Fibroblast of lung (primary cell): ENCODE measurements around the gene OR7A5. TPM values are rescaled to one million over a fixed set of nuclear protein-coding genes. Genes with fewer than 3 reads are reported as not detected.
"Not testable (repeated sequence)": the region's sequence is repeated elsewhere in the genome, so short reads cannot be mapped to it uniquely, and the experiment has no call there.

Experiments
- DNase-seq, 2 donors: peaks; one replicate each; pipeline versions ENCODE4 v3.0.0 to v3.0.0-alpha.2; 2010; ENCODE audit warnings: low read depth in 2 of 2
- H2AFZ ChIP-seq: 2 replicates; pipeline ENCODE4 v1.5.1; 2012; ENCODE audit warnings: low read length, control low read depth, inconsistent platforms
- H3K27ac ChIP-seq: 2 replicates; pipeline ENCODE4 v1.5.1; 2011; ENCODE audit warnings: low read length, control low read depth; ENCODE audit not compliant: insufficient read depth
- H3K27me3 ChIP-seq: 2 replicates; pipeline ENCODE4 v1.5.1; 2011; ENCODE audit warnings: mild to moderate bottlenecking, low read length; ENCODE audit not compliant: control insufficient read depth, insufficient read depth
- H3K36me3 ChIP-seq: 2 replicates; pipeline ENCODE4 v1.5.1; 2011; ENCODE audit warnings: low read length; ENCODE audit not compliant: control insufficient read depth, insufficient read depth
- H3K4me1 ChIP-seq: 2 replicates; pipeline ENCODE4 v1.5.1; 2011; ENCODE audit warnings: low read length; ENCODE audit not compliant: control insufficient read depth, insufficient read depth; ENCODE audit errors: extremely low read depth
- H3K4me2 ChIP-seq: 2 replicates; pipeline ENCODE4 v1.5.1; 2011; ENCODE audit warnings: low read length, control low read depth; ENCODE audit not compliant: insufficient read depth; ENCODE audit errors: extremely low read depth
- H3K4me3 ChIP-seq, 4 experiments: fragments of 200-600 bp in 1 of 4; sonication (generic) in 1 of 4; replicated peaks in 1 of 4; 2 replicates each; pipeline ENCODE4 v1.5.1; 2011 to 2016; ENCODE audit warnings: low read length in 4 of 4, low read depth in 3 of 4, mild to moderate bottlenecking in 3 of 4, control low read depth in 2 of 4, inconsistent platforms in 1 of 4, mixed read lengths in 1 of 4; ENCODE audit not compliant: insufficient read depth in 1 of 4; ENCODE audit errors: control extremely low read depth in 1 of 4
- H3K79me2 ChIP-seq: 2 replicates; pipeline ENCODE4 v1.5.1; 2012; ENCODE audit warnings: mild to moderate bottlenecking, low read length, inconsistent platforms; ENCODE audit not compliant: control insufficient read depth, insufficient read depth
- H3K9ac ChIP-seq: 2 replicates; pipeline ENCODE4 v1.5.1; 2011; ENCODE audit warnings: mild to moderate bottlenecking, low read length, control low read depth; ENCODE audit not compliant: insufficient read depth
- H3K9me3 ChIP-seq: 2 replicates; pipeline ENCODE4 v1.5.1; 2012; ENCODE audit warnings: low read depth, low read length; ENCODE audit not compliant: control insufficient read depth, insufficient read depth
- H4K20me1 ChIP-seq: 2 replicates; pipeline ENCODE4 v1.5.1; 2011; ENCODE audit warnings: low read length; ENCODE audit not compliant: control insufficient read depth, insufficient read depth; ENCODE audit errors: extremely low read depth
- EZH2 ChIP-seq: IDR thresholded peaks from 2 replicates; pipeline ENCODE4 v1.5.1; 2012; ENCODE audit warnings: low read length, control low read depth, mild to moderate bottlenecking; ENCODE audit errors: missing control alignments
- polyA plus RNA-seq, 2 donors: library from polyadenylated mRNA; depleted of rRNA in 1 of 2; stranded (reverse) in 1 of 2; unstranded in 1 of 2; fragments of >200 nt; gene quantifications; 2 replicates each; pipeline ENCODE4 v1.2.1, GENCODE V29; 2011 to 2012; ENCODE audit warnings: missing spikeins in 1 of 2
- total RNA-seq: library from RNA; depleted of rRNA; stranded (reverse); fragments of >200 nt; gene quantifications from 2 replicates; pipeline ENCODE4 v1.2.1, GENCODE V29; 2014
- TF ChIP-seq, protein P1 (sequence below), 2 donors: IDR thresholded peaks in 1 of 2; conservative IDR thresholded peaks in 1 of 2; 1 replicate in 1 of 2; 2 replicates in 1 of 2; pipeline ENCODE4 v1.5.1; 2011 to 2012; ENCODE audit warnings: low read length in 2 of 2, control low read depth in 1 of 2, inconsistent platforms in 1 of 2, low read depth in 1 of 2, mild to moderate bottlenecking in 1 of 2

The OR7A5 gene
- total and polyA plus RNA-seq, 2 donors (not counting 1 experiment from before 2014, with no cell fraction given): not detected

DNA sequence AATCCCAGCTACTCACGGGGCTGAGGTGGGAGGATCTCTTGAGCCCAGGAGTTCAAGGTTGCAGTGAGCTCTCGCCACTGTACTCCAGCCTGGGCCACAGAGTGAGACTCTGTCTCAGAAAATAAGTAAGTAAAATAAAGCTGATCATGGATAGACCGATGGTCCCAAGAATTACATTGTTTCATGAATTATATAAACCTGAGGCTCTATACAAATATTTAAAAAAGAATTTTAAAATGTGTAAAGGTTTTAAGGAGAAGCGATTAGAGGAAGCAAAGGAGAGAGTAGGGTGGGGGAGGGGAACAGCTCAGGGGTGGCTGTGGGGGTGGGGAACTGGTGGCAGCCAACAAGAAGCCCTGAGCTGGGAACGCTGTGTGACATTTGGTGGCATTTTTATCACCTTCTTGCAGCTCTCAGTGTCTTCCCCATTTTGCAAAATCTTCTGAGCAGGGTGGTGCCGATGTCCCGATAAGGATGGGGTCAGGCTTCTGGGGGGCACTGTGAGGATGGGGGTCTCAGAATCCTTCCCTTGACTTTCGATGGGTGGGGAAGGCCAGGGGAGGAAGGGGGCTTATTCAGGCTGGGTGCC lies 51.5 kb downstream of the OR7A5 start:
- not testable (repeated sequence) for H3K4me2 ChIP-seq, H3K36me3 ChIP-seq, H3K4me1 ChIP-seq, H4K20me1 ChIP-seq, DNase-seq, H3K9me3 ChIP-seq, H3K9ac ChIP-seq, H3K79me2 ChIP-seq, H2AFZ ChIP-seq, H3K27me3 ChIP-seq, H3K27ac ChIP-seq, H3K4me3 ChIP-seq

DNA sequence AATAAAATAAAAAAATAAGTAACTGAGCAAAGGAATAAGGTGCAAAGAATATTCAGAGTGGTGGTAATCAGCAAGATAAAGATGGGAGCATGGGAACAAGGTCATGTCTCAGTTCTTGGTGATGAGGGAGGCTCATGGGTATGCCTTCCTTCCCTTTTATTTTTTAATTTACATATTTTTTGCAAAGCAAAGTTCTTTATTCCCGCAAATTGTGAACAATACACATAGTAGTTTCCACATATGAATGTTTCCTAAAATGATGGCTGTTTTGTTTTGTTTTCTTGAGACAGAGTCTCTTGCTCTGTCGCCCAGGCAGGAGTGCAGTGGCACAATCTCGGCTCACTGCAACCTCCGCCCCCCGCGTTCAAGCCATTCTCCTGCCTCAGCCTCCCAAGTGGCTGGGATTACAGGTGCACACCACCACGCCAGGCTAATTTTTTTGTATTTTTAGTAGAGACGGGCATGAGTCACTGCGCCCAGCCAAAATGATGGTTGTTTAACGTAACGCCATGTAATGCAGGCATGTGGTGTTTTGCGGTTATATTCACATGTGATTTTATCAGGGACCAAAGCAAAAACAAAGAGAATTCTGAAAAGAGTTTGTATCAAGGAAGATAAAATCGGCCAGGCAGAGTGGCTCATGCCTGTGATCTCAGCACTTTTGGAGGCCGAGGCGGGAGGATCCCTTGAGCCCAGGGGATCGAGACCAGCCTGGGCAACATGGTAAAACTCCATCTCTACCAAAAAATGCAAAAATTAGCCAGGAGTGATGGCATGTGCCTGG lies 52.2 kb downstream of the OR7A5 start:
- no peak overlapping the region for H3K27ac ChIP-seq
- TF ChIP-seq, protein P1, sequence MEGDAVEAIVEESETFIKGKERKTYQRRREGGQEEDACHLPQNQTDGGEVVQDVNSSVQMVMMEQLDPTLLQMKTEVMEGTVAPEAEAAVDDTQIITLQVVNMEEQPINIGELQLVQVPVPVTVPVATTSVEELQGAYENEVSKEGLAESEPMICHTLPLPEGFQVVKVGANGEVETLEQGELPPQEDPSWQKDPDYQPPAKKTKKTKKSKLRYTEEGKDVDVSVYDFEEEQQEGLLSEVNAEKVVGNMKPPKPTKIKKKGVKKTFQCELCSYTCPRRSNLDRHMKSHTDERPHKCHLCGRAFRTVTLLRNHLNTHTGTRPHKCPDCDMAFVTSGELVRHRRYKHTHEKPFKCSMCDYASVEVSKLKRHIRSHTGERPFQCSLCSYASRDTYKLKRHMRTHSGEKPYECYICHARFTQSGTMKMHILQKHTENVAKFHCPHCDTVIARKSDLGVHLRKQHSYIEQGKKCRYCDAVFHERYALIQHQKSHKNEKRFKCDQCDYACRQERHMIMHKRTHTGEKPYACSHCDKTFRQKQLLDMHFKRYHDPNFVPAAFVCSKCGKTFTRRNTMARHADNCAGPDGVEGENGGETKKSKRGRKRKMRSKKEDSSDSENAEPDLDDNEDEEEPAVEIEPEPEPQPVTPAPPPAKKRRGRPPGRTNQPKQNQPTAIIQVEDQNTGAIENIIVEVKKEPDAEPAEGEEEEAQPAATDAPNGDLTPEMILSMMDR (conservative IDR thresholded peaks at IDR 0.05 in 1 of 2, IDR thresholded peaks at IDR 0.05 in 1 of 2; ENCODE audit: low read depth in 1 of 2, low read length in 2 of 2): no peak
- TF ChIP-seq EZH2: no peak
- no peak overlapping the region for H3K4me3 ChIP-seq
- DNase-seq: no peak
- no peaks in the 10 kb centered on the region for H3K36me3 ChIP-seq
- H4K20me1 ChIP-seq: no peaks in the 10 kb centered on the region
- no peaks in the 10 kb centered on the region for H3K9me3 ChIP-seq
- H3K27me3 ChIP-seq: no peaks in the 10 kb centered on the region
- no peak overlapping the region for H2AFZ ChIP-seq
- H3K79me2 ChIP-seq: no peaks in the 10 kb centered on the region
- no peaks in the 10 kb centered on the region for H3K4me1 ChIP-seq
- H3K9ac ChIP-seq: no peak overlapping the region
- no peak overlapping the region for H3K4me2 ChIP-seq

DNA sequence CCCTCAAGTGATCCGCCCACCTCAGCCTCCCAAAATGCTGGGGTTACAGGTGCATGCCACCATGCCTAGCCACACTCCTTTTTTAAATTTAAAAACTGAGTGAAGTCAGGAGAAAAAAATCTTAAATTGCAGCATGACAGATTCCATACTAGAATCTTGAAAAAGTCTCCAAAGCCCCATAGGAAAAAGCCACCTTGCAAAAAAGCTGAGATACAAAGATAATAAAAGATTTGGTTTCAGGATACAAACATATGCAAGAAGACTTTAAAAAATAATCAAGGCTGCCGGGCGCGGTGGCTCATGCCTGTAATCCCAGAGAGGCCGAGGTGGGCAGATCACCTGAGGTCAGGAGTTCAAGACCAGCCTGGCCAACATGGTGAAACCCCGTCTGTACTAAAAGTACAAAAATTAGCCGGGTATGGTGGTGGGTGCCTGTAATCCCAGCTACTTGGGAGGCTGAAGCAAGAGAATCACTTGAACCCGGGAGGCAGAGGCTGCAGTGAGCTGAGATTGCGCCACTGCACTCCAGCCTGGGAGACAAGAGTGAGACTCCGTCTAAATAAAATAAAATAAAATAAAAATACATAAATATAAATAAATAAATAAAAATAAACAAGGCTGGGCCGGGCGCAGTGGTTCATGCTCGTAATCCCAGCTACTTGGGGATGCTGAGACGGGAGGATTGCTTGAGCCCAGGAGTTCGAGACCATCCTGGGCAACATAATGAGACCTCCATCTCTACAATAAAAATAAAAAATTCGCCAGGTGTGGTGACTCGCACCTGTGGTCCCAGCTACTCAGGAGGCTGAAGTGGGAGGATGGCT lies 53.1 kb downstream of the OR7A5 start:
- not testable (repeated sequence) for H3K4me1 ChIP-seq, H3K36me3 ChIP-seq, DNase-seq, H3K79me2 ChIP-seq, H3K4me3 ChIP-seq, H4K20me1 ChIP-seq, H3K27me3 ChIP-seq, H3K4me2 ChIP-seq, H3K9ac ChIP-seq, H2AFZ ChIP-seq, H3K9me3 ChIP-seq, H3K27ac ChIP-seq

DNA sequence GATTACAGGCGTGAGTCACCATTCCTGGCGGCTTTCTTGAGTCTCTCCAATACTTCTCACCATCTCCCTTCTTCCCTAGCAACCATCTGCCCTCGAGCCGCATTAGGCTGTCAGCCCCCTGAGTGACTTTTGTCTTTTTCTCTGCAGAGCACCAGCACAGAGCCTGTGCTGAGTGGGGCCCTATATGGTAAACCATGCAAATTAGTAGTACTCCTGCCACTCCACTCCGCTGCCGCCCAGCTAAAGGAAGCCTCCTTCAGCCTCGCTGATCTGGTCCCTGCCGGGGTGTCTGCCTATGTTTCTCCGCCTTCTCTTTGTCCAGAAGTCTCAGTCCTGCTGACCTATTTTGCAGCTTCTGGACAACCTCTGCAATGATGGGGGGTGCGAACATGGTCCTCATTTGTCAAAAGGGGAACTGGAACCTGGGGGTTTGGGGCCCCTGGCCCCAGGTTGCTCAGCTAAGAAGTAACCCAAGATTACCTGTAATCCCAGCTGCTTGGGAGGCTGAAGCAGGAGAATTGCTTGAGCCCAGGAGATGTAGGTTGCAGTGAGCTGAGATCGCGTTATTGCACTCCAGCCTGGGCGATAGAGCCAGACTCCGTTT lies 54.3 kb downstream of the OR7A5 start:
- not testable (repeated sequence) for H3K9ac ChIP-seq, H3K9me3 ChIP-seq, H3K4me3 ChIP-seq, H4K20me1 ChIP-seq, H3K4me2 ChIP-seq, DNase-seq, H3K27me3 ChIP-seq, H2AFZ ChIP-seq, H3K79me2 ChIP-seq, H3K36me3 ChIP-seq, H3K4me1 ChIP-seq, H3K27ac ChIP-seq
